NCI-H128 (cell line): ENCODE measurements around the gene PCYT1A.
"Not testable (repeated sequence)": the region's sequence is repeated elsewhere in the genome, so short reads cannot be mapped to it uniquely, and the experiment has no call there.

Experiments used
- DNase-seq: peaks from one replicate; lab custom pipeline; 2025; ENCODE audit not compliant: unreplicated experiment; lab: John Stamatoyannopoulos, UW

Gene PCYT1A

DNA sequence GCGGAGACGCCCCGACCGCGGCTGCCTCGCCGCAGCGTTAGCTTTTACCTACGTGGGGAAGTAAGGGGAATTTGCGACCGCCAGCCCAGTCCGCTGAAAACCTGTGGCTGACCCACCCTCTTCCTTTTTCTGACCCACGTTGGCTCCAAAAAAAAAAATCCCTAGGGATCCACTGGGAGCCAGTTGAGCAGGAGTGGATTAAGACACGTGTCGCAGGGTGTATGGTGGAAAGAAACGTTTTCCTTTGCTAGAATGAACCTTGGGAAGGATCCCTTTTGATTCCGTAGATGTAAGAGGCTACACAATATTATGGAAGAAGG is 575 bp upstream of the PCYT1A start:
- no peak for DNase-seq

DNA sequence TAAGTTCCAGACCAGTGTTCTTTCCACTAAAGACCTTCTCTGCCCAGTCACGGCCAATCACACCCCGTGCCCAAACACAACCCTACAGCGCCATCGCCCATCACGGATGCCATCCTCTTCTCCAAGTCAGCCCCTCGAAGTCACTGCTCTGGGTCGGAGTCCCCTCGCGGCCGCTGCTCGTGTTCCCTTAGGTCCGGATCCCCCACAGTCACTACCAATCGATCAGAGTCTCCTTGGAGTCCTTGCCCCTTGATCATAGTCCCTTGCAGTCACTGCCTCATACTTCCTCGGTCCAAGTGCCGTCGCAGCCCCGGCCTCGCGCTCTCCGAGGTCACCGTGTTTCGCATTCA is 461 bp downstream of the PCYT1A start:
- no peak for DNase-seq

DNA sequence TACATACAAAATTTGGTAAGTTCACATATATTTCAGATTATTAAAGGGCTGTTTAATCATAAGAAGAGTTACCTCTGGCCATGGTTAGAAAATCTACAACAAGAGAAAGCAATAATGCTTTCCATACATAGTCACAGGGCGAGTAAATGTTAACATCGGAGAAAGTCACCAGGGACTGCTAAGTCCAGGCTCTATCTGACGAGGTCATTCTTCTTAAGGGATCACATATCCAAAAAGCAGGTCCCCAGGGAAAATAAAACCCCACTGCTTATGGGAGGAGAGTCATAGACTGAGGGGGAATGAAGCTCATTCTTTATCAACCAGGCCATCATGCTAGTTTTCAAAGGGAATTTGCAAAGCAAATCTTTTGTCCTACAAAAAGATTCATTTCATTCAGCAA is 3.1 kb downstream of the PCYT1A start:
- DNase-seq = no peak

DNA sequence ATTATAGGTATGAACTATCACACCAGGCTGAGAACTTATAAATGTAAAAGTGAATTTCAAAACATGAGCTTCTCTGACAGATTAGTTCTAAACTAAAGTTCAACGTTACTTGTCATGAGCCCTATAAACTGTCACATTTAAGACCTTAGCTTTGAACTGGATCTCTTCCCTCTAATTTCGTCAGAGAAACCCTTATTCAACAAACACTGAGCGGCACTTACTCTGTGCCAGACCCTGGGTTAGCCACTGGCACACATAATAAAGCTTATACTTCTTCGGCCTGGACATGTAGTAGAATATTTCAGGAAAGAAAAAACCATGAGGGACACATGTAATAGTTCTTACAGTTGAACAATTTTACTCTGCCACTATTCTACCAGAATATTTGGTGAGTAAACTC is 5.6 kb downstream of the PCYT1A start:
- no peak for DNase-seq

DNA sequence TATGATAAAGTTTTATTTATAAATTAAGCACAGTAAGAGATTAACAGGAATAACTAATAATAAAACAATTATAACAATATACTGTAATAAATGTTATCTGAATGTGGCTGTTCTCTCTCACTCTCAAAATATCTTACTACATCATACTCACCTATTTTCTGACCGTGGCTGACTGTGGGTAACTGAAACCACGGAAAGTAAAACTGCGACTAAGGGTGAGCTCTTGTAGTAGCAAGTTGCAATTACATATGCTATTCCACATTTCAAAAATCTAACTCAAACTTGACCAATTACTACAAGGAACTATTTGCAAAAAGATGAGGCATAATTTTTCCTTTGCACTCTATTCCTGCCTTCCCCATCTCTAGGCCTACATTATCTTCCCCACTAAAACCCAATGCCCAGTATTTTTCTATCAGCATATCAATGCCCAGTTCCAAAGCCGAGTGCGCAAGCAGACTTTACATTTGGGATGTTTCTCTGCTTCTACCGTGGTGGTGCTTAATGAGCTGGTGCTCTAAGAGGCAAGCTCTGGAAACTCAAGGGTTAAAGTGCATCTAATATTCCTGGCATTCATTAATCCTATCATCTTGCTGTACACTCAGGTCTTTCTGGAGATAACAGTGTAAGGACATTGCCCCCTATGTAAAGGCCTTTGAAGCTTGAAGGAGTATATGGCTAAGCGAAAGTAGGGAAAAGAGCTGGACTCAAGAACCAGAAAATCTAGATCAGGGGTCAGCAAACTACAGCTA is 6.7 kb downstream of the PCYT1A start:
- no peak for DNase-seq

DNA sequence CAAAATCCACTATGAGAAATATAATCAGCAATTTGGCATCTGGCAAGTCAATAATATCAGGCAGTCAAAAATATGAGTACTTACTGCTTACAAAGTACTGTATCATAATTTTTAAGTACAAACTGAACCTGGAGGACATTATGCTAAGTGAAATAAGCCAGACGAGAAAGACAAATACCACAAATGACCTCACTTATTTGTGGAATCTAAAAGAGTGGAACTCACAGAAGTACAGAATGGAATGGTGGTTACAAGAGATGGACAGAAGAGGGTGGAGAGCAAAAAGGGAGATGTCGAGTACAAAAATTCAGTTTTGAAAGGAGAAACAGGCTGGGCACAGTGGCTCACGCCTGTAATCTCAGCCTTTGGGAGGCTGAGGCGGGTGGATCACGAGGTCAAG is 12.4 kb downstream of the PCYT1A start:
- no peak for DNase-seq

DNA sequence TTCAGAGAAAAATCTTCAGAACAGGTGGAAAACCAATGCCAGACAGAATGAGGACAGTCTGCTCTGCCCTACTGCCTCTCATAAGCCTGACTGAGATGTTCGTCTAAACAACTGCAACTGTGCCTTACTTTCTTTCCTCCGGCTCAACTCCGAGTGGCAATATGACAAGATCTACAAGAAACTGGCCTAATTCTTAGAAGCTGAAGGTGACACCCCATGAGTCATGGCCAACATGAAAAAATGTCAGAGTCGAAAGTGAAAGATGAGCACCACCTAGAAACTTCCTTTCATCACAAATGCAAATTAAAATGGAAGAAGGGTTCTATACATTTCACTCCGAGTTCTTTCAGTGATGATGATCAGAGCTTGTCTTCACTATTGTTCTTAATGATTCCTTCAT is 12.9 kb downstream of the PCYT1A start:
- no peak for DNase-seq

DNA sequence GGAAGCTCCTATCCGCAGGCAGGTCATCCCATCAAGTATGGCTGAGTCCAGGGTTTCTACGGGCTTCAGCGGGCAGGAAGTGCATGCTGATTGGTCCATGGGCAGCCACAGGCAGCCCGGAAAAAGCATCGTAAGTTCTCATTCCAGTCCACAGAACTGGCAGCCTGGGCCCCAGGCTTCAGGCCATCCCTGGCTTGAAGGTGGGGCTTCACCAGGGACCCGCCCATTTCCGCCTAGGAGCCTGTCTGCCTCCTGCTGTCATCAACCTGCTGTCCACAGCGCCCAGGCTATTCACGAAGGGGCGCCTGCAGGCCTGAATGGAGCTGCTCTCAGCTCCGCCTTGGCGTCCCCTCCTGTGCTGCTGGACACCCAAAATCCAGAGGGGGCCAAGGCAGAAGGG is 13.9 kb downstream of the PCYT1A start:
- no peak for DNase-seq

DNA sequence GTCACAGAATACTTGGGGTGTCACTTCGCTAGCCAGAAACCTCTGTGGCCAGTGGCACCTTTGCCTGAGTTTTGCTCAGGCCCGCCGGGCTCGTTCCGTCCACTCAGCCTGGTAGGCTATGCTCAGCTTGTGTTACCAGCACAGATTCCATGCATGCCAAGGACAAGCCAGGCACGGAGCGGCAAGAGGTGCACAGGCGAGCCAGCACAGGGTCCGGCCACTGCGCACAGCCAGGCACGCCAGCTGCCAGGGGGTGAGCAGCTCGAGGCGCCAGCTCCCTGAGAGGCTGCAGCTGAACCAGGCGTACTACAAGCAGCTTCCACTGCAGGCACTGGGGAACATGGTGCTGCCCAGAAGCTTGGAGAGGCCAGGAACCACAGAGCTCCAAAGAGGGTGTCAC is 14.7 kb downstream of the PCYT1A start:
- DNase-seq = no peak

DNA sequence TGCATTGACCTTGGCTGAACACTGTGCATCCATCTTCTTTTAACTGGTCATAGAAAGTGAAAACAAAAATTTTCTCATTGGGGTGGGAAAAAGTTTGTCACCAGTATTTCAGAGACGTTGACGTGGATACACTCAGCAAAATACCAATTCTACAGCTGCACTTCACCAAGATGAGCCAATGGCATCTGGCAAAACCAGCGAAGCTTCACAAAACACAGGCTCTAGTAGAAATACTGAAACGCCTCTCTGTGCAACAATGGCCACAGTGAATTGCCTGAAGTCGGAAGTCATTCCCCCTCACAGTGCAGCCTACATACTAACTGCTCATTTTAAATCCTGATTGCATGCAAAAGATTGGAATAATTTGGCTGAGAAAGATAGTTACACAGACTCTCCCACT is 17.0 kb downstream of the PCYT1A start:
- no peak for DNase-seq

DNA sequence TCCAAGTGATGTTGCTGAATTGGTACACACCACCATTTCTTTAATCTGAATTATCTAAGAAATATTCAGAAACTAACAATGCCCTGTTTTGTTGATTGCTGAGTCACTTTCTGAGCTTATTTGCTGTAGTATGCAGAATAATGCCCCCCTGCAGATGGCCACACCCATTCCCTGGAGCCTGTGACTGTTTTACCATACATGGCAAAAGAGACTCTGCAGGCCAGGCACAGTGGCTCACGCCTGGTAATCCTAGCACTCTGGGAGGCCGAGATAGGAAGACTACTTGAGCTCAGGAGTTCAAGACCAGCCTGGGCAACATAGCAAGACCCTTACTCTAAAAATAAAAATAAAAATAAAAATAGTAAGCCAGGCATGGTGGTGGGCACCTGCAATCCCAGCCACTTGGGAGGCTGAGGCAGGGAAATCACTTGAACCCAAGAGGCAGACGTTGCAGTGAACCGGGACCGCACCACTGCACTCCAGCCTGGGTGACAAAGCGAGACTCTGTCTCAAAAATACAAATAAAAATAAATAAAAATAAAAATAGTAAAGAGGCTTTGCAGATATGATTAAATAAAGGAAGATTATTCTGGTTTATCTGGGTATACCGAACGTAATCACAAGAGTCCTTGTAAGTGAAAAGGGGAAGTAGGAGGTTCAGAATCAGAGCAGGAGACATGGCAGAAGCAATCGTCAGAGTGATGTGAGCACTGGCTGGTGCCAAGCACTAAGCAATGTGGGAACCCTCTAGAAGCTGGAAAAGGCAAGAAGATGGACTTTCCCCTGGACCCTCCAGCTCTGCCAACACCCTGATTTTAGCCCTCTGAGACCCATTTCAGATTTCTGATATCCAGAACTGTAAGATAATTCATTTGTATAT is 19.0 kb downstream of the PCYT1A start:
- DNase-seq = no peak

DNA sequence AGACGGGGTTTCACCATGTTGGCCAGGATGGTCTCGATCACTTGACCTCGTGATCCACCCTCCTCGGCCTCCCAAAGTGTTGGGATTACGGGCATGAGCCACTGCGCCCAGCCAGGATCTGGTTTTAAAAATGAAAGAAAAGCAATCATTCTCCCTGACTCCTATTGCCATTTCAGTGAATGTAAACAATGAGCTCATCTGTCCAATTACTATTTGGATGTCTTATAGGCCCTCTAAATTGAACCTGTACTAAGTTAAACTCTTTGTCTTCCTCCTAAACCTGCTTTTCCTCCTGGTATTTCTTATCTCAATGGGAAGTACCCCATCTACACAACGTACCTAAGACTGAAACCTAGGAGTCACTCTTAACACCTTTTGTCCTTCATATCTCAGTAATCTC is 23.7 kb downstream of the PCYT1A start:
- DNase-seq = no peak

DNA sequence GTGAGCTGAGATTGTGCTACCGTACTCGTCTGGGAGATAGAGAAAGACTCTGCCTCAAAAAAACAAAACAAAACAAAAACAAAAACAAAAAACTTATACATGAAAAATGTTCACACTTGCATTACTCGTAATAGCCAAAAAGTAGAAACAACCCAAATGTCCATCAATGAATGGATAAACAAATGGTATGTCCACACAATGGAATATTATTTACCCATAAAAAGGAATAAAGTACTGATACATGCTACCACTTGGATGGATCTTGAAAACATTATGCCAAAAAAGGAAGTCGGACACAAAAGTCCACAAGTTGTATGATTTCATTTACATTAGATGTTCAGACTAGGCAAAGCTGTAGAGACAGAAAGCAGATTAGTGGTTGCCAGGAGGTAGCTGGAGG is 26.7 kb downstream of the PCYT1A start:
- DNase-seq = no peak

DNA sequence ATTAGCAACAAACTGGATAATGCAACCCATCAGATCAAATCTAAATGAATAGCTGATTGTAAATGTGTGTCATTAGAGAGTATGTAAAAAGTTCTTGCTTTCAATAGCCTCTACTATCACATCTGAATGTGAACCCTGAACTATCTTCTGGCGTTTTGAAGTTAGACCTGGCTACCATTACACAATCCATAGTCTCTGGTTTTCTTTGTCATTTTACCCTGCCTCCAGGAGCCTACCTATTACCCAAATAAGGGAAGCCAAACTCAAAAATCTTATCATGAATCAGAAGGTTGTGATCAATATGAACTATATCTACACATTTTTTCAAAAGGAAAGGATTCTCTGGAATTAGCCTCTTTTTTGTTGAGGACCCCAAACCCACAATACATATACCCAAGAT is 31.8 kb downstream of the PCYT1A start:
- DNase-seq = no peak

DNA sequence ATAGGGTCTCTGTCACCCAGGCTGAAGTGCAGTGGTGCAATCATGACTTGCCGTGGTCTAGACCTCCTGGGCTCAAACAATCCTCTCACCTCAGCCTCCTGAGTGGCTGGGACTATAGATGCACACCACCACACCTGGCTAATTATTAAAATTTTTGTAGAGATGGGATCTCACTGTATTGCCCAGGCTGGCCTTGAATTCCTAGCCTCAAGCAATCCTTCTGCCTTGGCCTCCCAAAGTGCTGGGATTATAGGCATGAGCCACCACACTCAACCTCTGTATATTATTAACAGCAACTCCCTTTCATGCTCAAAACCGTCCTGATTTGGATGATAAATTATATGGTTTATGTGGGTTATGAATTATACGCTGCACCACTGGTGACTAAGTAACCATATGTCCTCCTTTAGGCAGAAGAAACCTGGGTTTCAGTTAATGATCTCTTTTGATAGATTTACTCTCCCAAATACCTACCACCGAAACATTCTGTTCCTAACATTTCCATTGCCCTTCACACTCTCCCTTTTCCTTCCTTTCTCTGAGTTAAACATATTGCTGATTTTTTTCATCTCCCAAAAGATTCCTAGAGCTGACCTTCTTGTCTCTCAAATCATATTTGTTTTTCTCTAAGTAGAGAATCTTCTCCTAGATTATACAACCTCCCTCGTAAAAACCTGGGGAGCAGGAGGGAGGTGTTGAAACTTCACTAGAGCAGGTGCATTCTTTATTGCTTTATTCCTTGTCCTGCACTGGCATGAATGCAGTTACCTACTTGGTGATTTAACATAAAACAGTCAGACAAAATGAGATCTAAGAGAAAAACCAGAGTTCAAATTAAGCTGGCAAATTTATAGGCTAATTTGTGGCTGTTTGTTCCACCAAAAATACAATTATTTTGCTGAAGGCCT is 32.9 kb downstream of the PCYT1A start:
- DNase-seq = no peak

DNA sequence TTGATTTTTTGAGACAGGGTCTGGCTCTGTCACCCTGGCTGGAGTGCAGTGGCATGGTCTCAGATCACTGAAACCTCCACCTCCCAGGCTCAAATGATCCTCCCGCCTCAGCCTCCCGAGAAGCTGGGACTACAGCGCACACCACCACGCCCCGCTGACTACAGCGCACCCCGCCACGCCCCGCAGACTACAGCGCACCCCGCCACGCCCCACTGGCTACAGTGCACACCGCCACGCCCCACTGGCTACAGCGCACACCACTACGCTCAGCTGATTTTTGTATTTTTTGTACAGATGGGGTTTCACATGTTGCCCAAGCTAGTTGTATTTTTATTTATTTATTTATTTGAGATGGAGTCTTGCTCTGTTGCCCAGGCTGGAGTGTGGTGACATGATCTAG is 35.6 kb downstream of the PCYT1A start:
- no peak for DNase-seq

DNA sequence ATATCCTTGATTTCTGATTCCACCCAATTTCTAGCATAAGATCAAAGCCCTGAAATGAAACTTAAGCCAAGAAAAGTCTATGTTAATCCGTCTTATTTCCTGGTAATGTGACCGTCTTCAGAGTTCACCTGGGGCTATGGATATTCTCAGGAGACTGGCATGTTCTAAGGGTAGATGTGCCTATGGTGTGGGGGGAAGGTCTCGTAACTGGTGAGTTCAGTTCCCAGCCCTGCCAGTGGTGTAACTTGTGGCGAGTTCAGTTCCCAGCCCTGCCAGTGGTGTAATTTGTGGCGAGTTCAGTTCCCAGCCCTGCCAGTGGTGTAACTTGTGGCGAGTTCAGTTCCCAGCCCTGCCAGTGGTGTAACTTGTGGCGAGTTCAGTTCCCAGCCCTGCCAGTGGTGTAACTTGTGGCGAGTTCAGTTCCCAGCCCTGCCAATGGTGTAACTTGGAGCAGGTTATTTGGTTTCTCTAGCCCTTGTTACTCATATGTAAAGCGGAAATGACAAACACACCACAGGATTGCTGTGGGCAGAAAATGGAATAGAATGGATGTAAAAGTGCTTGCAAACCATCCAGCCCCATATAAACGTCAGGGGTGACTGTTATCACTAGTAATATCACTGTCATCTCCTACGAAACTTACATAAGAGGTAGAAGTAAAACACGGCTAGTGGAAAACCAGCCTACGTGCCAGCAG is 40.8 kb downstream of the PCYT1A start:
- DNase-seq = no peak

DNA sequence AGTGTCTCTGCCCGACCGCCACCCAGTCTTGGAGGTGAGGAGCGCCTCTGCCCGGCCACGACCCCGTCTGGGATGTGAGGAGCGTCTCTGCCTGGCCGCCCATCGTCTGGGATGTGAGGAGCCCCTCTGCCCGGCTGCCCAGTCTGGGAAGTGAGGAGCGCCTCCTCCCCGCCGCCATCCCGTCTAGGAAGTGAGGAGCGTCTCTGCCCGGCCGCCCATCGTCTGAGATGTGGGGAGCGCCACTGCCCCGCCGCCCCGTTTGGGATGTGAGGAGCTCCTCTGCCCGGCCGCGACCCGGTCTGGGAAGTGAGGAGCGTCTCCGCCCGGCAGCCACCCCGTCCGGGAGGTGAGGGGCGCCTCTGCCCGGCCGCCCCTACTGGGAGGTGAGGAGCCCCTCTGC is 43.4 kb downstream of the PCYT1A start:
- not testable (repeated sequence) for DNase-seq

DNA sequence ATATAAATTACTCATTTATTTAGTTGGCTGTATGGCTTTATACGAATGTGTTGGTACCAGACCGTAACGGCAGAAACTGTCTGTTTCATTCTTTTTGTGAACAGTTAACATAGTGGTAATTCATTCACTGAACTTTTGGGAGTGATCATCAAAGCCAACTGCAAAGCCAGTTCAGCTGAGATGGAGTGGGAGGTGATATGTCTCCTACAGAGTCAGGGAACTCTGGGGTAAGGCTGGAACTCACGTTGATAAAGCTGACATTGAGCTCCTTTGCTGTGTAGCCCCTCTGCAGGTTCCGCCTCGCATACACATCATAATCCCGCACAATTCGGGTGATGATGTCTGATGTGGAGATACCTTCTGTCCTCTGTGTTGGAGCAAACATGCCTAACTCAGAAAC is 45.8 kb downstream of the PCYT1A start:
- DNase-seq = no peak

DNA sequence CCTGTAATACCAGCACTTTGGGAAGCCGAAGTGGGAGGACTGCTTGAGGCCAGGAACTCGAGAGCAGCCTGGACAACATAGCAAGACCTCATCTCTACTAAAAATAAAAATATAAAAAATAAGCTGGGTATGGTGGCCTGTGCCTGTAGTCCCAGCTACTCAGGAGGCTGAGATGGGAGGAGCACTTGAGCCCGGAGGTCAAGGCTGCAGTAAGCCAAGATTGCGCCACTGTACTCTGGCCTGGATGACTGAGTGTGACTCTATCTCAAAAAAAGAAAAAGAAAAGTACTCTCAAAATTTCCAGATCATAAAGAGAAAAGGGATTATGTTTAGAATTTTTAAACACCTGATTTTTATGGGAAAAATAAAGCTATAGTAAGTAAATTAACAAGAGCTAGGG is 47.1 kb downstream of the PCYT1A start:
- no peak for DNase-seq
